Forelimb muscle (tissue), 1 donor: Measurements from ENCODE around the gene THSD4. TPM values are rescaled to one million over a fixed set of nuclear protein-coding genes. Genes with fewer than 3 reads are reported as not detected.

ENCODE experiments used
- DNase-seq: peaks from one replicate; pipeline ENCODE4 v3.0.0-alpha.2; 2013; ENCODE audit warnings: low read depth
- polyA plus RNA-seq: library from polyadenylated mRNA; unstranded; fragments of 120-200 nt; gene quantifications from one replicate; pipeline ENCODE4 v1.2.1, GENCODE V29; 2013; ENCODE audit not compliant: insufficient read length

Gene THSD4
- polyA plus RNA-seq, 1 donor, result 21.8 TPM

DNA sequence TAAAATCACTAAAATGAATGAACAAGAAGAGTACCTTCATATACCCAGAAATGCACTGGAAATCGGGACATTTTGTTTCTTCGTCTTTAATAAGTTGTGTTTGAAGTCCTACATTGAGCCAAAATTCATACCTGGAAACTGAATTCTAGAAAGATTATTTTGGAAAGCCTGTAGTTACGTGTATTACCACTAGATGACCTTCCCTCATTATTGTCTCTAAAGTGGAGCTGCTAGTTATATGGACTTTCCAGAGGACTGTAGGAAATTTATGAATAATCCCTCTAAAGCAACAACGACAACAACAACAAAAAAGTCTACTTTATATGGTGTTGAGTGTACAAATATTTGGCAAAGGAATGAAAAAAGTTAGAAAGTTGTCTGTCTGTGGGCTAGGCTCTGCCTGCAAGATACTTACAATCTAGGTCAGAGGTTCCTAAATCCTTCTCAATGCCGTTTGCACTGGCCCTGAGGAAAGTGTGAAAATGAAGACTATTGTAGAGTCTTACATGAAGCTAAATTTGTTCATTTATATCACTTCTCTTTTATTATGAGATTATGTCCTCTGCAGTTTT, 460.3 kb downstream of the THSD4 start:
- DNase-seq, result no peak

DNA sequence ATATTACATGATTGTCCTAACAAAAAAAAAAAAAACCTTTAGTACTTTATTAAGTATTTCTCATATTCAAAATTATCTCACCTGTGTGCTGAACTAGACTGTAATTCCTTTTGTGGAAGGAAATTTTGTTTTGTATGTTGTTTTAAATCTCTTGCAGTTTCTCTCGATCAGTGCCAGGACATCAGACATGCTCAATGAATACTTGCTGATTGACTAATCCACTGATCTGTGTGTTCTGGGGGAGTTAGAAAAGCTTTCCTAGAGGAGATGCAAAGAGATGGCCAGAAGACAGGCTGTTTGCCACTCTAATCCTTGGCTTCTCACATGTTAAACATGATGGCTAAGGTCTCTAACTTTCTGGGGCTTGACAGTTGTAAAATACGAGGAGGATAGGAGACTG, 461.8 kb downstream of the THSD4 start:
- DNase-seq, result no peak

DNA sequence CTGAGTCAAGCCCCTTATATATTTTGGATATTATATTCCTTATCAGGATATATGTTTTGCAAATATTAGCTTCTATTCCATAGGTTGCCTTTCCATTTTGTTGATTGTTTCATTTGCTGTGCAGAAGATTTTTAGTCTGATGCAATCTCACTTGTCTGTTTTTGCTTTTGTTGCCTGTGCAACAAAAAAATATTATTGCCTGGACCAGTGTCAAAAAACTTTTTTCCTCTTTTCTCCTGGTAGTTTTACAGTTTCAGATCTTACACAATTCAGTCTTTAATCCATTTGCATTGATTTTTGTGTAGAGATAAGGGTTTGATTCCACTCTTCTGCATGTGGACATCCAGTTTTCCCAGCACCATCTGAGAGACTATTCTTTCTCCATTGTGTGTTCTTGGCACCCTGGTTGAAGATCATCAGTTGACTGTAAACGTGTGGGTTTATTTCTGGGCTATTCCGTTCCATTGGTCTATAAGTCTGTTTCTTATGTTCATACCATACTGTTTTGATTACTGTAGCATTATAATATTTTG, 466.2 kb downstream of the THSD4 start:
- DNase-seq, result no peak

DNA sequence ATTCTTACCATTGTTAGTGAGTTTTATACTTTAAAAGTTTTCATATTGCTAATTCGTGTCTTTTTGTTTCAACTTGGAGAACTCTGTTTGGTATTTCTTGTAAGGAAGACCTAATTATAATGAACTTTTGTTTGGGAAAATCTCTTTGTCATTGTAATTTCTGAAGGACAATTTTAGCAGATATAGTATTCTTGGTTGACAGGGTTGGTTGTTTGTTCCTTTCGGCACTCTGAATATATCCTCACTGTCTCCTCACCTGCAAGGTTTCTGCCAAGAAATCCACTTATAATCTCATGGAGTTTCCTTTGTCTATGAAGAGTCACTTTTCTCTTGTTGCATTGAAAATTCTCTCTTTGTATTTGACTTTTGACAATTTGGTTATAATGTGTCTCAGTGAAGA, 469.9 kb downstream of the THSD4 start:
- no peak for DNase-seq

DNA sequence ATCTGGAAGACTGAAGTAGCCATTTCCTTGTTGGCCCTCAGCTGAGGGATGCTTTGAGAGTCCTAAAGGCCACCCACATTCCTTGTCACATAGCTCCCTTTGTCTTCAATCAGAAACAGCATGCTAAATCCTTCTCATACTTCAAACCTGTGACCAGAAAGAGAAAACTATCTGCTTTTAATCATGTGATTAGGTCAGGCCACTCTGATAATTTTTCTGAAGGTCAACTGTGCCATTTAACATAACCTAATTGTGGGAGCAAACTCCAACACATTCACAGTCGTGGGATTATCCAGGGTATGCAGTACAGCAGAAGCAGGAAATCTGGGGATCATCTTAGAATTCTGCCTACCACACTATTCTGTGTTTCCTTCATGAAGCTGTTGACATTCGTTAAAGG, 471.2 kb downstream of the THSD4 start:
- DNase-seq, result no peak

DNA sequence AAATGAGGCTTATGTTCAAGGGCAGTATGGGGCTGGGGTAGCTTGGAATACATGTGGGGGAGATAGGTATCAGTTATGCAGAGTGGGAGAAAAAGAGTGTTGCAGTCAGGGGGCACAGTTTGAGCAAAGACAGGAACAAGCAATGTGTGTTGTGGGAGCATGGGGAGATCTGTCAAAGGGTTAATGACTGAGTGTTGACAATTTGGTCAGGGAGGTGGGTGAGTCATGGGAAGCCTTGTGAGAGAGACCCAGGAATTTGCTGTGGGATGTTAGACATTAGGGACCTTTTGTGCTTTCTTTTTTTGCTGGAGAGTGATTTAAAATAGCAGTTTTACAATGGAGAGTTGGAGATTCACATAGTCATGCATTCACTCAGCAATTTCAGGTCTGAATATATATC, 473.5 kb downstream of the THSD4 start:
- no peak for DNase-seq

DNA sequence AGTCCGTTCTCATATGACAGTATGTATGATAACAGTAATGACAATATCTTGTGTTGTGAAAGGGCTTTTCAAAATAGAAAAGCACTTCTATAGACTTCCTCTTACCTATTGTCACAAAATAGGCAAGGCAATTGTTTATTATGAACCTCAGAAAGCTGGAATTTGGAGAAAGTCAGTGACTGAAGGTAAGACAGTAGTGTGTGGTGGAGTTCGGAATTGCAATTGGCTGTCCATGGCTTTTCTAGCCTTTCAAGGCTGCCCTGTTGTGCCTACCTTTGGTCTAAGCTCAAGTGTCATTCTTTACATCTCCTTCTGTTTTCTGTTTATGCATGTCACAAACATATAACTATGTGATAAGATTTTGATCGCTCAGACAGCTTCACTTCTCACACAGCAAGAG, 475.8 kb downstream of the THSD4 start:
- no peak for DNase-seq

DNA sequence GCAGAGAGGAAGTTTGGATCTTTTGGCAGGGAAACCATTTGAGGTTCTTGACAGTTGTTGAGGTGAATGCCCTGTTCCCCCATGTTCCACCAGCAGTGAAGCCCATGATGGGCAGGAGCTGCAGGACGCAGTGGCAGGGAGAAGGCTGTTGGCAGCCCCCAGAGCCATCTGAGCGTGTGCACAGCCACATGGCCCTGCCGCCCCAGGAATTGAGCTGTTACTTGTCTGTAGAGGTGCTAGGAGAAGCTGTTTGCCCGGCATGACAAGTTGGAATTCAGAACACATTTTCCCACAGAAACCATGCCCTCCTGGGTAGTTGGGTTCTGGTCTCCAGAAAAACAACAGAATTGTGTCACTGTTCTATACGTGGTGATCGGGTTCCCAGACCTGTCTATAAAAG, 476.9 kb downstream of the THSD4 start:
- no peak for DNase-seq

DNA sequence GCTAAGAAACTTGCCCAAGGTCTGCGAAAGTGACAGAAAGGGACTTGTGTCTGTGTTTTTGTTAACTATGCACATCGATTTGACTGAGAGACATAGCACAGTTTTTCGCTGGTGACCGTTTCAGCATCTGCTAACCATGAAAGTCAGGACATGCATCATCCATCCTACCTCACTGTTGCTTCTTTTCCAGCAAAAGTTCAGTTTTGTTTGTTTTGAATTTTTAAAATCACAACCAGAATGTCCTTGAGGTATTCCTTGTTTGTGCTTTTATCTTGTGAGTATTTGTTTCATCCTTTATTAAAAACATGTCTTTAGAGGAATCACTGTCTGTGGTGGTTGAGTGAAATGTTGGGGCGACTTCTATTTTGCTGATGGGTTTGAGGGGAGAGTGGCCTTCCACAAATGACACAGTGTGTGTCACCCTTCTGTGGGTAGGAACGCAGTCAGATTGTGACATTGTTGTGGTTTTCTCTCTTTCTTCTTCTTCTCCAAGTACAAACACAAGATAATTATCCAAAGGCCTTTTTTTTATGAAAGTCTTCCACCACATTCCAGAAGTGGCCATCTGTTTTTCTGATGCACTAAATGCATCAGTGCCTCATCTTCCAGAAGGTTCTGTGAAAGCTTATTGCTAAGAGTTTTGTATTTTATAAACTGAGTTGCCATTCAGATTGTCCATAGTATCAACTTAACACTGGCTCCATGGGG, 480.7 kb downstream of the THSD4 start:
- no peak for DNase-seq

DNA sequence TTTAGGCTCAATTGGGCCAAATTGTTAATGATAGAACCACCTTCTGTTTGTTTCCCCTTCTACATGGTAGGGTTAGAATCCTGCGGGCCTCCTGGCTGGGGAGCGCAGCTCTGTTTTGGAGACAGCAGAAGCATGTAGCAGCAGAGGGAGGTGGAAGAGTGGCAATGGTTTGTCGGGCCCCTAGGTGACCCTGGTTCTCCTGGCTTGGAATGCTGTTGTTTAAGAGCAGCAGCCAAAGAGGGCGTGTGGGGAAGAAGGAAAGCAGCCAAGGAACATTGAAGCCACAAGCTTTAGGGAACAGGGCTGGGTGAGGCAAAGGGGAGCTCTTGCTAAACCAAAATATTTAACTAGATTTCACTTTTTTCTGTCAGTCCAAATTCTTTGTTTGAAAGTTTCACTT, 481.4 kb downstream of the THSD4 start:
- peak; percentile 25 for DNase-seq

DNA sequence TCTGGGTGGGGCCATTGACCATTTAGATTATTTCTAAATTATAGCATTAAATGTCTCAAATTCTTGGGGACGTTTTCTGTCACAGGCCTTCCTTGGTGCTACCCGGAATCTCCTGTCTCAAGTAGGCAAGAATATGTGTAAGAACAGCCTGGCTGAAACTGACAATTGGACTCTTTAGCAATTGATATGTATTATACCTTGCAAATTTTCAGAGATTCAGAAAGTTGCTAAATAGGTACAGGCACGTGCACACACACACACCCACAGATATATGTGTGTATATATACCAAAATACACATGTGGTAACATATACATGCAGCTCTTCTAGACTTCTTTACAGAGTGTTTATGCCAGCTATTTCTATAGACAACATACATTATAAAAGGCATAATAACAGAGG, 481.9 kb downstream of the THSD4 start:
- no peak for DNase-seq

DNA sequence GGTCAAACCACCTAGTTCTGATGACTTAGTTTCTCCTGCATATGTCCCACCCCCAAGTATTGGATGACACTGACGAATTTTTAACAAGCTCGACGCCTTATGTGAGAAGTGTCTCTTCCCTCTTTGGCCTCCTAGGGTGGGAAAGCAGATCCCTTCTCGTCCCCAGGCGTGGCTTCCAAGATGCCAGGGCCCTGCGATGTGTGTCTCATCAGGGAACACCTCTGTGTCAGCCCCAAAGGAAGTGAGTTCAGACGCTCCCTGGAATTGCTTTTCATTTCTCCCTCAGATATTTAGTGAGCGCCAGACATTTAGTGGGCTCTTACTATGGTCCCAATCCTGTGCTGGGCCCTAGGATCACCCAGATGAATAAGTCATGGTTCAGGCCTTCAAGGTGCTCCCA, 482.4 kb downstream of the THSD4 start:
- no peak for DNase-seq

DNA sequence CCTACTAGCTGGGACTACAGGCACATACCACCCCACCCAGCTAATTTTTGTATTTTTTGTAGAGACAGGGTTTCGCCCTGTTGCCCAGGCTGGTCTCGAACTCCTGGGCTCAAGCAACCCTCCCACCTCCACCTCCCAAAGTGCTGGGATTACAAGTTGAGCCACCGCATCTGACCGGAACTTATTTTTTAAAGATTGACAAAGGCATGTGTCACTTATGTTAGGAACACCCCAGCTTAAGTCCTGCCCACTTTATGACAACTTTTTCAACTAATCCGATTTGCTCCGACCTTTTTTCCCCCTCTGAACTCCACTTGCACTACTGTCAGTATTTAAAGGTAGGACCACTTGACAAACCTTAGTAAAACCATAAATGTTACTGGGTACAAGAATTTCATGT, 483.5 kb downstream of the THSD4 start:
- DNase-seq, result no peak

DNA sequence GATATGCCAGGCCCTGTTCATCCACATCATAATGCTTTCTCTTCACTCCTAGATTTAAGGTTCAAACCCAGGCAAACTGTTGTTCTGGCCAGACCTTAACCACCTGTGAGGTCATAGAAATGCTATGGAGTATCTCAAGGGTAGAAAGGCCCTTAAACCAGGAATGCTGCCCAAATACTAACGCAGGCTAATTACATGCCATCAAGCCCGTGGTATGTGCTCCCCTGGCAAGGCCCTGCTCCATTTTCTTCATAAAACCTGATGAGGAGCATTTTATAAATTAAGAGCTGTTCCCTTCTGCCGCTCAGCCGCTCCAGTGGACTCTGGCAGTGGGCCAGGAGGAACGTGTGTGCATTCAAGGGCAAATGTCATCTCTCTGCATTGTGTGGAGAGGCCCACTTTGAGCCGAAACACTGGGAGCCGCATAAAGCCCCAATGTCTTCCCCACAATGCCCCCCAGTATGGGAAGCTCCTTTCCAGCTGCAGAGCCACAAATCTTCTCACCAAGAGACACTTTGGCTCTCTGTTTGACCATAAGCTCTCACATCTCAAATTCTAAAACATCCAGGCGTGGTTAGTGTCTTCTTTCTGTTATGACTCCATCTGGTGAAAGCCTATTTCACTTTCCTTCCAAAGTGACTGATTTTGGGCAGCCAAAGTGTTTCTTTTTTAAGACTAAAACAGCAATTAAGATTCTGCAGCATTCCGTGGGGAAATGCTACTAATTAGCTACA, 484.3 kb downstream of the THSD4 start:
- no peak for DNase-seq

DNA sequence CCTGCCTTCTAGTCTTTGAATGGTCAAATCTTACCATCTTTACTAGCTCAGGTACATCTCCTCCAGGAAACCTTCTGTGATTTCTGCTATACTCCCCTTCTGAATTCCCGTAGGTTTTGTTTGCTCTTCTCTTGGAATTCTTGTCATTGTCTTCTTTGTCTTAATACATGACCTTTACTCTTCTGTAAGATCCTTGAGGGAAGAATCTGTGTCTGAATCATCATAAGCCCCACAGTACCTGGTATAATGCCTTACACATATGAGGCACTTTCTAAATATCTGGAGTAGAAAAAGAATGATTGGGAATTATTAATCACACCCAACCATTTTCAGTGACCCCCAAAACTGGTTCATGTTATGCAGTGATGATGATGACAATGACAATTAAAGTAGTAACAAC, 485.0 kb downstream of the THSD4 start:
- no peak for DNase-seq

DNA sequence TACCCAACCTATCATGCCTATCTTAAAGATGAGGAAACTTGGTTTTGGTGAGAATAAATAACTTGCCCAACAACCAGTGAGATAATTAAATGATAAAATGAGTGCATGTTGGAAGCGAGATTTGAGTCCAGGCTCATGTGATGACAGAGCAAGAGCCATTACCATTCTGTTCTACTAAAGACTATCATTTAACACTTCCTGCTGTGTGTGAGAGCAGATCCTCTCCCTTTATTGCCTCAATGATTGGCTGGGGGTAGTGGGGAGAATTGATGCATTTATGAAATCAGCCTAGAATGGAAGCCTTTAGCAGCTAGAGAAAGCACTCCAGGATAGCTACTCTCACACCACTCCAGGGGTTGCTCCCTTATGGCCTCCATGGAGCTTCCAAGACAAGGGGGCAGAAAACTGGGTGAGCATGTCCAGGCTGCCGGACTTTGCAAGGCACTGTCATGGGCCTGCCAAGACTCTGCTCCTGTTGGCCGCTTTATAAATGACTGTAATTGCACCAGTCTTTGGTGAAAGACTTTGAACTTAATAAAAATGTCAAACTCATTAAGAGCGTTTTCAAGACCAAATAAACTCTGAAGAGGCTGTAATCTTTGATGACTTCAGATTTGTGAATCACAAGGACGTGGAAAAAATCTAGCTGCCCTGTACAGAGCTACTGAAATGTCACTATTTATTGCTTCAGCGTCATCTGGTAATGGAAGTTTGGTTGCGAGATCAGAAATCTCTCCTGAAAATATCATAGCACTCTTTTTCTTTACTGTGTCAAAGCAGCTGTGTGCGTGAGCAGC, 486.0 kb downstream of the THSD4 start:
- no peak for DNase-seq

DNA sequence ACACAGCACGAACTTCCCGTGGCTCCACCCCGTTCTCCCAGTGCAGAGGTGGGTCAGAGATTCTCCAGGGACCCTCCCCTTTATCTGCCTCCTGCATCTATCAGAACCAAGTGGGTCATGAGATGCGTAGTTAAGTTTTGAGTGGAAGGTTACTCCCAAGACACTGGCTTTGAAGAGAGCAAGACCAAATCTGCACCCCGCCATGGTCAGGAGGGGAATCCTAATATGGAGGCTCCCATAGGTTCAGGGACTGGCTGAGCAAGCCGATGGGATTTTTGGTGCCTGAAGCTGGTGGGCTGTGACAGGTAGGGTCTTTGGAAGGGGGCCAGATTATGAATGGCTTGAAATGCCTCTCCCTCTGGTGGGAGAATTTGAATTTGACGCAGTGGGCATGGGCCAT, 488.1 kb downstream of the THSD4 start:
- no peak for DNase-seq

DNA sequence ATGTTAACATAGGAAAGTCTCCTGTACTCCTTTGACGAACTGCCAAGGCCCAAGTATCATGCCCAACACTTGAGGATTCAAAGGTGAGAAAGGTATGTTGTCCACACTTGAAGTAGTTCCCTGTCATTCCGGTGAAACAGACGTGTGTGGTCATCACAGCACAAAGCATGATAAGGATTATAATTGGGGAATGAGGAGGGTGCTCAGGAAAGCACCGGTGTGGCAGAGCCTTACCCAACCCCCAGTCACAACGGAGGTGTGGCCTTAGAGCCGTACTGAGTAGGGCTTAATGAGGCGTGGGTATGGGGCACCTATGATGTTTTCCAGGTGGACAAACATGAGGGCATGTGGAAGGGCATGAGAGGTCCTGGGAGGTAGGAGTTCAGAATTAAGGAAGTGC, 492.1 kb downstream of the THSD4 start:
- DNase-seq, result no peak

DNA sequence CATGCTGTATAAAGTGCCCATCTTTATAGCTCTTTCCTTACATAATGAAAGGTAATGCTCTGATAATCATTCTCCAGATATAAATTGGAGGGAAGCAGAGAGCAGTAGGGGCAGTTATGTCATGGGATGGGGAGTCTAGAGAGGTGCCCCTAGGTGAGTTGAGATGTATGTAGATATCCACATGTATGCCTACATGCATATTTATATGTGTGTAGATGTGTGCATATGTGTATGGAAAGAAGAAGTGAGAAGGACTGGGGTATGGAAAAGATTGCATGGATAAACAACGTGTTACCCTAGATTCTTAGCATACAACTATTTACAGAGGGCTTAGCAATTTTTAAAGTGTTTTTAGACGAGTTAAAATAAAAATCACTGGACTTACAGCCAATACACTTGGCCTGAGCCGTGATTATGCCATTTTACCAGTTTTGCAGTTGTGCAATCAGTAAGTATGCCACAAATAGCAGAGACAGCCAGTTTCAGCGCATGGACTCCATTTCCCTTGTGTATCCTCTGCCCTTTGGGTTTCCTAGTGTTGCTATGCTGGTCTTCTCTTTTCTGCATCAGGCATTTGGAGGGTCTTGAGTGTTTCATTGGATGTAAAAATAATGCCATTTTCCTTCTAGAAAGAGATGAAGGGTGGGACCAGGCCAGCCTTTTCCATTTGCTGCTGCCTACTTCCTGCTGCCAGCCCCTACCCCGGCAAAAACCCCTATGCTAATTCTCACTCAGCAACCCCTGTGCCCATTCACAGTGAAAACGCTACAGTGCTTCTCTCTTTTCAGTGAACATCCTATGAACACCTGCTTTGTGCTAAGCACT, 495.7 kb downstream of the THSD4 start:
- DNase-seq, result no peak

DNA sequence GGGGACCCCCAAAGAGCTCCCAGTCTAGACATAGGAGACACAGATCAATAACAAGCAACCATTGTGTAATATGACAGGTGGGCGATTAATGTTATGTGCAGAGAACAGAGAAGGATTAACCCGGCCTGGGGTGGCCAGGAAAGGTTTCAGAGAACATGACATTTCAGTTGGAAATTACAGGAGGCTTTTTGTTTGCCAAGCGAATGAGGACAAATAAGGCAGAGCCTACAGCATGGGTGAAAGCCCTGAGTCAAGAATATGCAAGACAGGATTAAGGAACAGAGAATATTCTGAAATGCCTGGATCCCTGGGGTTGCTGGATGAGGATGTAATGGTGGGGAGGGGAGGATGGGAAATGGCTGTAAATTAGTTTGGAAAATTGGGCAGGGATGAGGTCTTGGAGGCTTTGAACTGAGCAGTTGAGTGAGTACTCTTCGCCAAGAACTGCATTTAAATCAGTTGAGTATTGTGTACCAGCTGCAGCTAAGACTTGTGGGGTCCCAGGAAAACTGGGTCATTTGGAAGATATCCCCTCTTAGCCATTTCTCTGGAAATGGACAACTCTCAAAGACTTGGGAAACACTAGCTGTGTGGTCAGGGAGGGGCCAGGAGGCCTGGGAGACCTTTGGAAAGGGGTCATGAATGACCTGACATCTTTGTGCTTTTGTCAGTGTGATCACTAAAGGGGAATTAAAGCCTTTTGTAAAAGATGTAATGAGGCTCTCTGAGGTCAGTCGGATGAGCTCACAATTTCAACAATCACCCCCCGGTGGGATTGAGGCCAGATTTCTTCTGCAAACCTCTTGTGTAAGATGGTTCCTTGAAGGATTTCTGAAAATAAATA, 496.5 kb downstream of the THSD4 start:
- DNase-seq, result no peak

DNA sequence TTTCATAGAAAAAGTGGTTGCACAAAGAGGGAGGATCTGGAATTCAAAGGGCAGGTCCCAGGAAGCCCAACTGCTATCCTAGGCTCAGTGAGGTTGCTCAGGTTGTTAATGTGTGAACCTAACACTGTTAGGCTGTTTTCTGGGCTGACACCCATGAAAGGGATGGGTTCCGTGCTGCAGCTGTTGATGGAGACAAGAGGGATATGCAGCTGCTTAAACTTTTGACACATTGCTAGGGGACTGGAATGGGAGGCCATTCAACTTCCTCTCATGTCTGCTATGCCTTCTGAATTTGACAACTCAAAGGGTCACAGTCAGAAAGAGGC, 497.1 kb downstream of the THSD4 start:
- no peak for DNase-seq
